Eye (tissue), 1 donor: Measurements from ENCODE around the gene RPL10A.

ENCODE experiments used
- DNase-seq: peaks from one replicate; pipeline ENCODE4 v3.0.0-alpha.2; 2015

The RPL10A gene

GRCh38 chr6:35477028-35477427 is 8.8 kb downstream of the RPL10A start:
- no peak for DNase-seq

DNA sequence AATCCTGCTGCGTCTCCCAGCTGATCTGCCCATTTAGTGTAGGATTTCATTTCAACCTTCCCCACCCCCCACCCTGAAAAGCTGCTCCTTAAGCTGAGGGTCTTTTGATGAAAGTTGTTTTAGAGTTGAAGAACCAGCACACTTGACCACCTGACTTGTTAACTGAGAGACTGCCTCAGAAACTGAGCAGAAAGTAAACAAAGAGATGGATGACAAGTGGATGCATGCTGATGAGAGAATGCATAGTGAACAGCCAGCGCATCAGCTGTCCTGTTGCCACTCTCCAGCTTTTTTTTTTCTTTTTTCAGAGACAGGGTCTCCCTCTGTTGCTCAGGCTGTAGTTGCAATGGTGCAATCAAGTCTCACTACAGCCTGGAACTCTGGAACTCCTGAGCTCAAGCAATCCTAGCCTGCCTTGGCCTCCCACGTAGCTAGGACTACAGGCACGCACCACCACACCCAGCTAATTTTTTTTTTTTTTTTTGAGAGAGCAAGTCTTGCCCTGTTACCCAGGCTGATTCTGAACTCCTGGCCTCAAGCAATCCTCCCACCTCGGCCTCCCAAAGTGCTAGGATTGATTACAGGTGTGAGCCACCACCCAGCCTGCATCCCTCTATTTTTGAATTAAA is 9.5 kb downstream of the RPL10A start:
- no peak for DNase-seq

GRCh38 chr6:35478259-35478658 is 10.1 kb downstream of the RPL10A start:
- no peak for DNase-seq

DNA sequence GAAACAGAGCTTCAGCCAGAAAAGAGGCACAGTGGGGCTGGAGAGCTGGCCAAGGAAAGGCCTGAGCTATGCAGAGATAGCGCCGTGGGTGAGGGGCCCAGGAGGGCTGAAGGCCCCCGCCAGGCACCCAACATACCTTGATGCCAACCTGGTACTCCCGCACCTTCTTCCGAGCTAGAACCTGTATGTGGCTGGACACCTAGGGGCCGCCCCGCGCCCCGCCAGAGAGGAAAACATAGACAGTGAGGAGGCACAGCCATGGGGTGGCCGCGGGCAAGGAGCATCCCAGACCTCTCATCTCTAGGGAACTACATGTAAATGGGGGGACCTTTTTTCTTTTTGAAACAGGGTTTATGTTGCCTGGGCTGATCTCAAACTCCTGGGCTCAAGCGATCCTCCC is 12.0 kb downstream of the RPL10A start:
- DNase-seq = no peak

GRCh38 chr6:35481226-35481625 is 13.0 kb downstream of the RPL10A start:
- no peak for DNase-seq

- DNase-seq = no peak
Measured at GRCh38 chr6:35483062-35483461, 14.9 kb downstream of the RPL10A start.

- no peak for DNase-seq
Measured at GRCh38 chr6:35483490-35483889, 15.3 kb downstream of the RPL10A start.

DNA sequence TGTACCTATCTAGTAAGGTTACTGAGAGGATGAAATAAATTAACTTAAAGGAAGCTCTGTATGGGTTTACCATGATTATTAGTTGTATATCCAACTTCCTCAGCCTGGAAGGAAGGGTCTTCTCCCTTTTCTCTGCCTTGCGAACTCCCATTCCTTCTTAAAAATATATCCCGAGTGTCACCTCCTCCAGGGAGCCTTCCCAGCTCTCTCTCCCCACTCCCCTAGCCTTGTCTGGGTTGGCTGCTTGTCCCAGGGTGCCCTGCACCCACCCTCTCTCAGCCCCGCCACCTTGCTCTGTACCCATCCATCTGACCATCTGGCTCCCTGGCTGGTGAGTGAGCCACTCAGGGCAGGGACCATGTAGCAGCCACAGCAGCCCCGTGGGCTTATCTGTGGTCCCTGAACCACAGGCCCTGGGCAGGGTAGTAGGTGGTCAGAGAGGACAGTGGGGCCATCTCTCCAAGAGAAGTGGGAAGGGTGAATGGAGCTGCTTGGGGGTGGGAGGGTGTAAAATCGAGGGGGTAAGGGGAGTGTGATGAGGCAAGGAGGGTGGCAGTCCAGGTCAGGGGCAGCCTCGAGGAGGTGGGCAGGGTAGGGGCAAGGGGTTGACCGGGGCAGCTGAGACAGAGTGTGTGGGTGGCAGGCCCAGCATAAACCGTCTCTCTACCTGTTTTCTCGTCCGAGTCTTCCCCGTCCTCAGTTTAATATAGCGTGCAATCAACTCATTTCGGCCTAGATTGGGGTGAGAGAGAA is 15.9 kb downstream of the RPL10A start:
- DNase-seq = no peak

GRCh38 chr6:35484921-35485392 is 16.8 kb downstream of the RPL10A start:
- DNase-seq = no peak

- DNase-seq = peak; percentile 67
Measured at GRCh38 chr6:35485402-35485877, 17.2 kb downstream of the RPL10A start.

DNA sequence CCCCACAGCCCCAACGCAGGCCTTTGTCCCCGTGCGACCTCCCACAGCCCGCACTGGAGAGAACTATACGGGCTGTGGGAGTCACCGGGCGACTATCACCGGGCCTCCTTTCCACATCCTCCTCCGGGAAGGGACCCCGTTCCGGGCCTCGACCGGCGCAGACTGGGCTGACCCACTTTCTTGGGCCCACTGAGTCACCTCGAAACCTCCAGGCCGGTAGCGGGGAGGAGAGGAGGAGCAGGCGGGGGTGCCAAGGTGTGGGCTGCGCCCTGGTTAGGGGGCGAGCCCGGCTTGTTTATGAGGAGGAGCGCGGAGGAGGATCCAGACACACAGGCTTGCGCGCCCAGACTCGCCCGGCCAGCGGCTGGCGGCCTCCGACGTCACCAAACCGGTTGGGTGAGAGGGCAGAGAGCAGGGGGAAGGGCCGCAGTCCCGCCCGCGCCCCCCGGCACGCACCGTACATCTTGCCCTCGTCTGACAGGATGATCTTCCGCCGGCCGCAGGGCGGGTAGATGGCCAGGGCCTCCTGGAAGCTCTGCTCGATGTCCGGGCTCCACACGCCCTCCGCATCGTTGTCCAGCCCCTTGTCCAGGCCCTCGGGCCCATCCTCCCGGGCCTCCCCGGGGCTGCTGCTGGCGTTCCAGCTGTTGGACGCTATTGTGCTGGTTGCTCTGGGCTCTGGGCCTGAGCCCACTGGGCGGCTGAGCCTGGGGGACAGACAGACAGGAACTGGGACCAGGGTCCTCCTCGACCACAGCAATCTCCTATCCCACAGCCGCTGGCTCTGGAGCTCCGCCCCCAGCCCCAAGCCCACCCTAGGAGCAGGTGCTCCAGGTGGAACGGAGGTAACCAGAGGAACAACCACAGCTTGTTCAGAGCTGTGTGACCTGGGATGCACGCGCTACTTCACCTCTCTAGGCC is 18.1 kb downstream of the RPL10A start:
- peak; percentile 65 for DNase-seq

DNA sequence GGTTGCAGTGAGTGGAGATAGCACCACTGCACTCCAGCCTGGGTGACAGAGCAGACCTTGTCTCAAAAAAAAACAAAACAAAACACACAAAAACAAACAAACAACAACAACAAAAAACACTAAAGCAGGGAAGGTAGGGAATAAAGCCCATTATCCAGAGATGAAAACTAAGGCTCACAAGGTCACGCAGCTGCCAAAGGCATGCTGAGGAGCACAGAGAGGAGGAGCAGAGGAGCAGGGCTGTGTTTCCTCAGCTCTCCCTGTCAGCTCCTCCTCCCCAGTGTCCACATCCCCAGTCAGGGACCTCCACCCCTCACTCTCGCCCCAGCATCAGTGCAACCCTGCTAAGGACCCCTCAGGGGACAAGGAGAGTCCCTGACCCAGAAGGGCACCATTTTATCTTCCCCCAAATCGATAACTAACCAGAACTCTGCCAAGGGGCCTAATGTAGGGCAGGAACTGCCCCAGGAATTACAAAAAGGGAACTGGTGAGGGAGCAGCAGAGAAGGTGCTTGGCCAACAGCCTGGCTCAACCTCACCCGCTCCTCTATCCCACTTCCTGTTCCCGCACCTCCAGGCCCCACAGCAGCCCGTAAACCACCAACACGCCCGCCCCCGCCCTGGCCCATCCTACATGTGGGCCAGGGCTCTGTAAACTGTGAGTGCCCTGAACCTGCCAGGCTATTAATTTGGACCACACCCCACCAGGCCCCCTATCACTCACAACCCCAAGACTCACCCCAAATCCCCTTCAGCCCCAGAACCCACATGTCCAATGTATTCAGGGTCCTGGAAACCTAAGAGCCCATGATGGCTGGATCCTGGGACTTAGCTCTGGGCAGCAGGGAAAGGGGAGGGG is 19.7 kb downstream of the RPL10A start:
- no peak for DNase-seq

GRCh38 chr6:35488517-35488862 is 20.3 kb downstream of the RPL10A start:
- no peak for DNase-seq

DNA sequence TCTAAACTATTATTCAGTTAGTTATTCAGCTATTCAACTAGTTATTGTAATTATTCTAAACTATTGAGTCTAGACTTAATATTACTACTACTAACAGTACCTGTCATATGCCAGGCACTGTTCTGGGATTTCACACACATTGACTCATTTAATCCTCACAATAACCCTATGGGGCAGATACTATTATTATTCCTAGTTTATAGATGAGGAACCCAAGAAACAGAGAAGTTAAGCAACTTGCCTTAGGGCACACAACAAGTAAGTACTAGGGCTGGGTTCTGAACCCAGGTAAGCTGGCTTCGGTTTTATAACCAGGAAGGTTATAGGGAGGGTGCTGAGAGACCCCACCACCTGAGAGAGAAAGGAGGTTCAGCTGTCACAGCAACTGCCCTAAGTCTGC is 20.9 kb downstream of the RPL10A start:
- DNase-seq = no peak

- DNase-seq = peak; percentile 86
Measured at GRCh38 chr6:35489995-35490791, 22.0 kb downstream of the RPL10A start.

- no peak for DNase-seq
Measured at GRCh38 chr6:35490821-35491557, 22.8 kb downstream of the RPL10A start.

DNA sequence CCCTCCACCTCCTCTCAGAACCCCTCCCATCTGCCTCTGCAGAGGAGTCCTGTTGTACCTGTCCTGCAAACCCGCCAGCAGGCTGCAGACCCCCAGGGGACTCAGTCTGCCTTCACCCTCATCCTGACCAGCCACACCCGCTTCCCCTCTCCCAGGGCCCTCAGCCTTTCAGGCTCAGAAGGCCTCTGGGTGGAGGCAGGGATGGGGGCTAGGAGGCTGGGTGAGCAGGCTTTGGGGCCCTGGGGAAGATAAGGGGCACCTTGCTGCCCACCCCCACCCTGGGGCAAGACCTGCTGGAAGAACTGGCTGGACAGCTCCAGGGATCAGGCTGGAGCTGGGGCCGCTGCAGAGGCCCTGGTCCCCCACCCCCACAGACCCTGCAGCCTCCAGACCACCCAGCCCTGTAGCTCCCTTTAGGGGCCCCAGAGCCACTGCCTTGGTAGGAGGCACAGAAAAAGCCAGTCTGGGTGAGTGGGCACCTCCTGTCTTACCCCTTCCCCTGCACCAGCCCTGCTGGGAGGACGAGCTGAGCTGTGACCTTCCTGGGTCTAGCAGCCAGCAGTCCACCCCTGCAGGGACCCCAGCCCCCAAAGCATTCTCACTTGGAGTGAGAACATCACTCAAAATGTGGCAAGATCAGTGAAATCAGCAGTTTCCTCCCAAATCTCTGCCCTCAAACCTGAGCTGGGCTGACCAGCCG is 23.5 kb downstream of the RPL10A start:
- no peak for DNase-seq

GRCh38 chr6:35492258-35492973 is 24.2 kb downstream of the RPL10A start:
- peak; percentile 68 for DNase-seq

- DNase-seq = no peak
Measured at GRCh38 chr6:35492974-35493284, 24.7 kb downstream of the RPL10A start.
